MM.1S (cell line): ENCODE measurements around the gene AMZ2.

Experiments used
- CTCF ChIP-seq: fragments of 300-600 bp; sonication (generic); IDR thresholded peaks from 2 replicates; pipeline ENCODE4 v1.5.1; 2016; ENCODE audit warnings: antibody characterized with exemption, low read length, mixed read lengths
- EZH2 ChIP-seq: fragments of 300-600 bp; sonication (generic); optimal IDR thresholded peaks from 2 replicates; pipeline ENCODE3; 2017; ENCODE audit warnings: low read depth, mild to moderate bottlenecking, antibody characterized with exemption, low read length, mixed read lengths

GRCh38 chr17:68228817-68229570 is 18.8 kb upstream of the AMZ2 start:
- TF ChIP-seq CTCF (no peak), EZH2 (no peak)
